ENCODE results near the gene DCLRE1A. TPM values are rescaled to one million over a fixed set of nuclear protein-coding genes. Genes with fewer than 3 reads are reported as not detected.

Gene DCLRE1A
- polyA plus RNA-seq (2013, experiment 1 of 2) = 1.9 TPM
- polyA plus RNA-seq (2013, experiment 2 of 2) = 1.9 TPM

- H3K79me1 ChIP-seq (replicated peaks; ENCODE audit: low read length, poor library complexity, severe bottlenecking) = peaks cover 12% of the 10 kb centered on the region
- H2BK5ac ChIP-seq (ENCODE audit: low read depth, low read length, poor library complexity, severe bottlenecking) = peak within 1 kb of the TSS; percentile 96
- peak within 1 kb of the TSS; percentile 79 for H3K4me2 ChIP-seq (ENCODE audit: low read length, poor library complexity, severe bottlenecking)
- H3K14ac ChIP-seq (ENCODE audit: low read length in 2 of 2) = peak within 1 kb of the TSS in 1 of 2 experiments; percentile 87
- peak within 1 kb of the TSS; percentile 87 to 89 for H3K4me3 ChIP-seq (ENCODE audit: insufficient read depth in 1 of 2, low read depth in 1 of 2, low read length in 2 of 2)
- H2BK120ac ChIP-seq (ENCODE audit: low read depth, low read length) = peak within 1 kb of the TSS; percentile 74
- 2% methylated on average over 35 of the region's 39 CpGs for WGBS
- no peak within 1 kb of the TSS for H2AK5ac ChIP-seq (ENCODE audit: low read length, severe bottlenecking)
- no peaks in the 10 kb centered on the region for H3K9me3 ChIP-seq (ENCODE audit: control insufficient read depth, low read length)
- H3K18ac ChIP-seq (ENCODE audit: low read depth in 1 of 2, low read length in 2 of 2) = peak within 1 kb of the TSS; percentile 98 to 99
- H4K91ac ChIP-seq (ENCODE audit: low read length) = peak within 1 kb of the TSS; percentile 77
- H3K4me1 ChIP-seq (ENCODE audit: control insufficient read depth, insufficient read depth, low read depth, low read length) = peaks cover 9% of the 10 kb centered on the region
- peak within 1 kb of the TSS; percentile 57 to 89 for H3K4ac ChIP-seq (ENCODE audit: low read depth in 1 of 2, low read length in 2 of 2)
- peak within 1 kb of the TSS; percentile 93 for H4K8ac ChIP-seq (ENCODE audit: low read length)
- H2BK15ac ChIP-seq (ENCODE audit: low read depth, poor library complexity, severe bottlenecking) = peak within 1 kb of the TSS; percentile 75
- peak within 1 kb of the TSS; percentile 85 for H3K27ac ChIP-seq (ENCODE audit: low read length, poor library complexity, severe bottlenecking)
- peak within 1 kb of the TSS; percentile 28 to 70 for H2BK12ac ChIP-seq (ENCODE audit: low read length in 2 of 2)
- H3K27me3 ChIP-seq (ENCODE audit: control insufficient read depth in 1 of 2, insufficient read depth in 1 of 2, low read length in 2 of 2) = no peaks in the 10 kb centered on the region
- H3K9ac ChIP-seq (ENCODE audit: low read length) = peak within 1 kb of the TSS; percentile 95
- peak within 1 kb of the TSS in 1 of 2 experiments; percentile 34 for H3K23ac ChIP-seq (ENCODE audit: low read length in 2 of 2)
- DNase-seq = peak; percentile 89
- H3K36me3 ChIP-seq (ENCODE audit: control insufficient read depth in 1 of 2, insufficient read depth in 2 of 2, low read depth in 1 of 2, low read length in 2 of 2) = peaks cover 0 to 4% of the 10 kb centered on the region in 2 experiments
- peak within 1 kb of the TSS; percentile 98 for H2AFZ ChIP-seq (ENCODE audit: low read depth, low read length)
Observed at GRCh38 chr10:113854013-113854760, at the start of gene DCLRE1A, which contains the start of gene NHLRC2. Gene DCLRE1A, minus strand, starts transcription at chr10:113854082. Its CDS starts 900 bp downstream, at chr10:113853182. Gene NHLRC2, plus strand, starts transcription at chr10:113854661. Its CDS starts 212 bp downstream, at chr10:113854873.

DNA sequence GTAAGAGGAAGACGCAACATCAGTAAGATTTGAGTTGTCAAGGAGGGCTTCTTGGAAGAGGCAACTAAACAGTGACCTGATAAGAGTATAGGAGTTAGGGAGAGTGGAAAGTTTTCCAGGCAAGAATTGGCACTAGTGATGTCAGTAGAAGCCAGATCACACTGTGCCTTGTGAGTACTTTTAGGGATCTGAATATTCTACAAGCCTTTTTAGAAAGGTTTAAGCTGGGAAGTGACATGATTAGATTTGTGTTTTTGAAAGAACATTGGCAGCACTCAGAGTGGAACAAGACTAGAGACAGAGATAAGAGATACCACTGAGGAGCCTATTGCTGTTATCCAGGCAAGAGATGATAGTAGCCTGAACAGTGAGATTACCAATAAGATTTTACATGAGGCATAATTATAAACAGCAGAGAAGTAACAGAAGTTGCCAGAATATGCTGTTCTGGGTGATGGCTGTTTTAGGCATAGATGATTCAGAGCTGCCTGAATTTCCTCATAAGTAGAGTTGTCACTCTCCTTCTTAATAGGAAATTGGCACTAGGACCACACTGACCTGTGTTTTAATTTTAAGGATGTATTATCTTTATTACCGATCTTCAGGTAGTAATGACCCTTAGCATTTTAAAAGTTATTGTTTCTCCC lies 46.2 kb upstream of the DCLRE1A start:
- no peak overlapping the region for H3K4me3 ChIP-seq (ENCODE audit: insufficient read depth in 1 of 2, low read depth in 1 of 2, low read length in 2 of 2)
- no peak overlapping the region for H4K8ac ChIP-seq (ENCODE audit: low read length)
- H3K27me3 ChIP-seq (ENCODE audit: control insufficient read depth in 1 of 2, insufficient read depth in 1 of 2, low read length in 2 of 2) = no peaks in the 10 kb centered on the region
- H4K91ac ChIP-seq (ENCODE audit: low read length) = no peak overlapping the region
- no peak overlapping the region for H3K9ac ChIP-seq (ENCODE audit: low read length)
- 97% methylated on average over 1 of the region's 2 CpGs for WGBS
- no peak overlapping the region for H3K27ac ChIP-seq (ENCODE audit: low read length, poor library complexity, severe bottlenecking)
- H2BK12ac ChIP-seq (ENCODE audit: low read length in 2 of 2) = no peak overlapping the region
- no peak for DNase-seq
- no peak overlapping the region for H2BK120ac ChIP-seq (ENCODE audit: low read depth, low read length)
- no peak overlapping the region for H2BK15ac ChIP-seq (ENCODE audit: low read depth, poor library complexity, severe bottlenecking)
- no peak overlapping the region for H3K4ac ChIP-seq (ENCODE audit: low read depth in 1 of 2, low read length in 2 of 2)
- H2AK5ac ChIP-seq (ENCODE audit: low read length, severe bottlenecking) = no peak overlapping the region
- H3K79me1 ChIP-seq (replicated peaks; ENCODE audit: low read length, poor library complexity, severe bottlenecking) = peaks cover 2% of the 10 kb centered on the region
- H3K23ac ChIP-seq (ENCODE audit: low read length in 2 of 2) = no peak overlapping the region
- no peaks in the 10 kb centered on the region for H3K9me3 ChIP-seq (ENCODE audit: control insufficient read depth, low read length)
- no peak overlapping the region for H2BK5ac ChIP-seq (ENCODE audit: low read depth, low read length, poor library complexity, severe bottlenecking)
- H3K14ac ChIP-seq (ENCODE audit: low read length in 2 of 2) = no peak overlapping the region
- H3K4me1 ChIP-seq (ENCODE audit: control insufficient read depth, insufficient read depth, low read depth, low read length) = peaks cover 2% of the 10 kb centered on the region
- H3K36me3 ChIP-seq (ENCODE audit: control insufficient read depth in 1 of 2, insufficient read depth in 2 of 2, low read depth in 1 of 2, low read length in 2 of 2) = peaks cover 0 to 48% of the 10 kb centered on the region in 2 experiments
- H3K4me2 ChIP-seq (ENCODE audit: low read length, poor library complexity, severe bottlenecking) = no peak overlapping the region
- no peak overlapping the region for H2AFZ ChIP-seq (ENCODE audit: low read depth, low read length)
- no peak overlapping the region for H3K18ac ChIP-seq (ENCODE audit: low read depth in 1 of 2, low read length in 2 of 2)

DNA sequence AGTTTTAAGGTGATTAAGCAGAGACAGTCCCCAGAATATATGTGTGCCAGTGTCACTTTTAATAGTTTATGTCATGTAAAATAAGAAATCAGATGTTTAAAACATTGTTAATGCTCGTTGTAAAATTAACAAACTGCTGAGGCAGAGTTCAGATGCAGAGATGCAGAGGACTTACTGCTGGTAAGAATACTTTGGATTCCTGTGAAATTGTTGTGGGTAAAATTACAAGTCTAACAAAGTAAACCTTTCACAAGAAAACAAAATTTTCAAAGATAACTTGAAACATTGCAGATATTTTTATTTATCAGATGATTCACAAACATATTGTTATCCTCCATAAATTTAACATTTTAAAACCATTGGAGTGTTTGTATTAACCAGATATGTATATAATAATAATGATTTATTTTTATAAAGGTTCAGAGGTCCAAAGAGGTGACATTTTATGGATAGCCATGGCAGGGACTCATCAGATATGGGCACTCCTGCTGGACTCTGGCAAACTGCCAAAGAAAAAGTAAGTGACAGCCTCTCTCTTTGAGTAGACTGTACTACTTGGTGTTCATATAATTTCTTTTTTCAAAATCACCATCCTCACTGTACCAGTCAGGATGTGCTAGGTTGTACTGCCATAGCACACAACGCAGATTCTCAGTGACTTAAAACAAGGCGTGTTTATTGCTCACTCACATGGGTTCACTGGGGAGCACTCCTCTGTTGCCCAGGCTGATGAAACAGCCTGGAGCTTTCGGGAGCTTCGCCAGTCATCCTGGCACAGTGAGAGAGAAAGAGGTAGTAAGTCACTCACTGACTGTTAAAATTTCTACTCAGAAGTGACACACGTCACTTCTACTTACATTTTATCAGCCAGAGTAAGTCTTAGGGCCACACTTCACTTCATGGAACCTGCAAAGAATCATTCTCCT lies 44.1 kb upstream of the DCLRE1A start:
- DNase-seq = no peak
- H4K91ac ChIP-seq (ENCODE audit: low read length) = no peak overlapping the region
- H3K27ac ChIP-seq (ENCODE audit: low read length, poor library complexity, severe bottlenecking) = no peak overlapping the region
- peaks cover 2% of the 10 kb centered on the region for H3K4me1 ChIP-seq (ENCODE audit: control insufficient read depth, insufficient read depth, low read depth, low read length)
- peaks cover 0 to 27% of the 10 kb centered on the region in 2 experiments for H3K36me3 ChIP-seq (ENCODE audit: control insufficient read depth in 1 of 2, insufficient read depth in 2 of 2, low read depth in 1 of 2, low read length in 2 of 2)
- WGBS = 97% methylated on average over 6 of the region's 6 CpGs
- no peak overlapping the region for H3K18ac ChIP-seq (ENCODE audit: low read depth in 1 of 2, low read length in 2 of 2)
- no peaks in the 10 kb centered on the region for H3K27me3 ChIP-seq (ENCODE audit: control insufficient read depth in 1 of 2, insufficient read depth in 1 of 2, low read length in 2 of 2)
- no peak overlapping the region for H2BK12ac ChIP-seq (ENCODE audit: low read length in 2 of 2)
- no peak overlapping the region for H3K4ac ChIP-seq (ENCODE audit: low read depth in 1 of 2, low read length in 2 of 2)
- peaks cover 2% of the 10 kb centered on the region for H3K79me1 ChIP-seq (replicated peaks; ENCODE audit: low read length, poor library complexity, severe bottlenecking)
- no peak overlapping the region for H2AFZ ChIP-seq (ENCODE audit: low read depth, low read length)
- H3K9ac ChIP-seq (ENCODE audit: low read length) = no peak overlapping the region
- H4K8ac ChIP-seq (ENCODE audit: low read length) = no peak overlapping the region
- no peak overlapping the region for H2AK5ac ChIP-seq (ENCODE audit: low read length, severe bottlenecking)
- no peak overlapping the region for H3K4me3 ChIP-seq (ENCODE audit: insufficient read depth in 1 of 2, low read depth in 1 of 2, low read length in 2 of 2)
- no peak overlapping the region for H3K4me2 ChIP-seq (ENCODE audit: low read length, poor library complexity, severe bottlenecking)
- no peak overlapping the region for H2BK15ac ChIP-seq (ENCODE audit: low read depth, poor library complexity, severe bottlenecking)
- no peak overlapping the region for H3K23ac ChIP-seq (ENCODE audit: low read length in 2 of 2)
- no peak overlapping the region for H3K14ac ChIP-seq (ENCODE audit: low read length in 2 of 2)
- no peaks in the 10 kb centered on the region for H3K9me3 ChIP-seq (ENCODE audit: control insufficient read depth, low read length)
- H2BK5ac ChIP-seq (ENCODE audit: low read depth, low read length, poor library complexity, severe bottlenecking) = no peak overlapping the region
- no peak overlapping the region for H2BK120ac ChIP-seq (ENCODE audit: low read depth, low read length)

All from mesenchymal stem cell (in vitro differentiated cells and primary cell).